Gastrocnemius medialis (tissue), 4 donors: ENCODE data around the gene FAHD2A.

ENCODE experiments used
- CTCF ChIP-seq, 5 experiments: fragments of 450-650 bp in 3 of 5; fragments of 200-600 bp in 2 of 5; sonication (generic) in 2 of 5; IDR thresholded peaks in 4 of 5; conservative IDR thresholded peaks in 1 of 5; 1 replicate in 4 of 5; 2 replicates in 1 of 5; pipeline ENCODE4 v1.5.1; 2016 to 2019; ENCODE audit warnings: antibody characterized with exemption in 5 of 5, mild to moderate bottlenecking in 3 of 5, moderate library complexity in 3 of 5
- POLR2A ChIP-seq, 2 donors: fragments of 450-650 bp; IDR thresholded peaks; one replicate each; pipeline ENCODE4 v1.6.1; 2017; ENCODE audit warnings: antibody characterized with exemption in 2 of 2, mild to moderate bottlenecking in 2 of 2, moderate library complexity in 2 of 2

- TF ChIP-seq CTCF (IDR thresholded peaks at IDR 0.05 in 4 of 5, conservative IDR thresholded peaks at IDR 0.05 in 1 of 5) (no peak), POLR2A (IDR thresholded peaks at IDR 0.05) (no peak)
These were observed 28.5 kb upstream of the FAHD2A start for GRCh38 chr2:95374029-95374428.
